Measurements from ENCODE around the gene HES6.

DNA sequence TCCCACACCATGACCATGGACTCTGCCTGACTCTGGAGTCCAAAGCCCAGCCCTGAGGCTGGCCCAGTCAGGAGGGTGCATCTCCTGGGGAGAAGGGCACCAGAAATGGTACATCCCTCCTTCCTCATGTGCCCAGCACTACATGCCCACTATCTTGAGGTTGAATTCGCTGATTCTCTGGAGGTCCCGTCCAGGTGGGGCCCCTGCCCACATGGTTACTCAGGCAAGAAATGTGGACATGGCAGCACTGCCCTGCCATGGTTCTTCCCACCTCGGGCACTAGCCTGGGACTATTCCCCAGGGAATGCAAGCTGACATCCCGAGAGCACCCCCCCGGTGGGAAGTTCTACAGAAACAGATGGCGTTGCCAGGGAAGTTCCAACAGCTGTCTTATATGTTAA, 15.3 kb upstream of the HES6 start:
- TF ChIP-seq, protein P1, sequence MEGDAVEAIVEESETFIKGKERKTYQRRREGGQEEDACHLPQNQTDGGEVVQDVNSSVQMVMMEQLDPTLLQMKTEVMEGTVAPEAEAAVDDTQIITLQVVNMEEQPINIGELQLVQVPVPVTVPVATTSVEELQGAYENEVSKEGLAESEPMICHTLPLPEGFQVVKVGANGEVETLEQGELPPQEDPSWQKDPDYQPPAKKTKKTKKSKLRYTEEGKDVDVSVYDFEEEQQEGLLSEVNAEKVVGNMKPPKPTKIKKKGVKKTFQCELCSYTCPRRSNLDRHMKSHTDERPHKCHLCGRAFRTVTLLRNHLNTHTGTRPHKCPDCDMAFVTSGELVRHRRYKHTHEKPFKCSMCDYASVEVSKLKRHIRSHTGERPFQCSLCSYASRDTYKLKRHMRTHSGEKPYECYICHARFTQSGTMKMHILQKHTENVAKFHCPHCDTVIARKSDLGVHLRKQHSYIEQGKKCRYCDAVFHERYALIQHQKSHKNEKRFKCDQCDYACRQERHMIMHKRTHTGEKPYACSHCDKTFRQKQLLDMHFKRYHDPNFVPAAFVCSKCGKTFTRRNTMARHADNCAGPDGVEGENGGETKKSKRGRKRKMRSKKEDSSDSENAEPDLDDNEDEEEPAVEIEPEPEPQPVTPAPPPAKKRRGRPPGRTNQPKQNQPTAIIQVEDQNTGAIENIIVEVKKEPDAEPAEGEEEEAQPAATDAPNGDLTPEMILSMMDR (IDR thresholded peaks at IDR 0.05): no peak
- no peak for TF ChIP-seq POLR2A (IDR thresholded peaks at IDR 0.05; ENCODE audit: low read depth)
